ENCODE data around the gene PITPNM3. TPM values are rescaled to one million over a fixed set of nuclear protein-coding genes. Genes with fewer than 3 reads are reported as not detected.

The PITPNM3 gene
- polyA plus RNA-seq, 1 donor from 2014 or later: 3.0 TPM

- TF ChIP-seq TAF1 (IDR thresholded peaks at IDR 0.05; ENCODE audit: low read depth): no peak
- no peak for TF ChIP-seq MXI1 (conservative IDR thresholded peaks at IDR 0.05; ENCODE audit: poor library complexity, severe bottlenecking)
- TF ChIP-seq EZH2 (IDR thresholded peaks at IDR 0.05; ENCODE audit: borderline replicate concordance, insufficient read depth, low read length, poor library complexity, severe bottlenecking): no peak
- no peak for TF ChIP-seq SMC3 (conservative IDR thresholded peaks at IDR 0.05; ENCODE audit: poor library complexity)
- no peak for TF ChIP-seq RAD21 (conservative IDR thresholded peaks at IDR 0.05)
- TF ChIP-seq EP300 (conservative IDR thresholded peaks at IDR 0.05; ENCODE audit: poor library complexity, severe bottlenecking): no peak
- no peak for TF ChIP-seq CTCF (IDR thresholded peaks at IDR 0.05; ENCODE audit: poor library complexity, severe bottlenecking)
- TF ChIP-seq POLR2AphosphoS5 (IDR thresholded peaks at IDR 0.05): no peak
- no peak for TF ChIP-seq REST (IDR thresholded peaks at IDR 0.05; ENCODE audit: borderline replicate concordance)
- H3K27ac ChIP-seq (ENCODE audit: low read length): no peak overlapping the region
- H3F3A ChIP-seq (ENCODE audit: insufficient read depth, low read length, poor library complexity, severe bottlenecking): no peaks in the 10 kb centered on the region
- H3K4me3 ChIP-seq (ENCODE audit: low read length): no peak overlapping the region
- H2AFZ ChIP-seq (ENCODE audit: low read depth, low read length): no peak overlapping the region
- no peak overlapping the region for H3K9ac ChIP-seq (ENCODE audit: low read length)
- H3K4me2 ChIP-seq (ENCODE audit: low read length): no peak overlapping the region
- no peaks in the 10 kb centered on the region for H3K36me3 ChIP-seq (ENCODE audit: insufficient read depth, low read length)
- H4K20me1 ChIP-seq (ENCODE audit: insufficient read depth): no peaks in the 10 kb centered on the region
- H3K27me3 ChIP-seq (ENCODE audit: insufficient read depth, low read depth, low read length): no peaks in the 10 kb centered on the region
- no peaks in the 10 kb centered on the region for H3K9me3 ChIP-seq (ENCODE audit: low read length)
- no peaks in the 10 kb centered on the region for H3K79me2 ChIP-seq (replicated peaks; ENCODE audit: insufficient read depth, low read length)
- no peaks in the 10 kb centered on the region for H3K9me2 ChIP-seq (ENCODE audit: insufficient read depth, low read length)
Observed at GRCh38 chr17:6448473-6448872, 107.9 kb downstream of the PITPNM3 start.

GRCh38 chr17:6446516-6447100 lies 109.7 kb downstream of the PITPNM3 start:
- no peak overlapping the region for H3K9ac ChIP-seq (ENCODE audit: low read length)
- H2AFZ ChIP-seq (ENCODE audit: low read depth, low read length): no peak overlapping the region
- TF ChIP-seq RAD21 (conservative IDR thresholded peaks at IDR 0.05) (no peak), SMC3 (conservative IDR thresholded peaks at IDR 0.05; ENCODE audit: poor library complexity) (no peak), MXI1 (conservative IDR thresholded peaks at IDR 0.05; ENCODE audit: poor library complexity, severe bottlenecking) (no peak), POLR2AphosphoS5 (IDR thresholded peaks at IDR 0.05) (no peak), EZH2 (IDR thresholded peaks at IDR 0.05; ENCODE audit: borderline replicate concordance, insufficient read depth, low read length, poor library complexity, severe bottlenecking) (no peak)
- H3K4me2 ChIP-seq (ENCODE audit: low read length): no peak overlapping the region
- no peak overlapping the region for H3K4me3 ChIP-seq (ENCODE audit: low read length)
- no peaks in the 10 kb centered on the region for H3K79me2 ChIP-seq (replicated peaks; ENCODE audit: insufficient read depth, low read length)
- no peaks in the 10 kb centered on the region for H3K36me3 ChIP-seq (ENCODE audit: insufficient read depth, low read length)
- no peaks in the 10 kb centered on the region for H3K9me3 ChIP-seq (ENCODE audit: low read length)
- H3K27ac ChIP-seq (ENCODE audit: low read length): no peak overlapping the region
- H4K20me1 ChIP-seq (ENCODE audit: insufficient read depth): no peaks in the 10 kb centered on the region
- no peaks in the 10 kb centered on the region for H3F3A ChIP-seq (ENCODE audit: insufficient read depth, low read length, poor library complexity, severe bottlenecking)
- no peaks in the 10 kb centered on the region for H3K27me3 ChIP-seq (ENCODE audit: insufficient read depth, low read depth, low read length)
- H3K9me2 ChIP-seq (ENCODE audit: insufficient read depth, low read length): no peaks in the 10 kb centered on the region
